Prostate gland (tissue), 2 donors: ENCODE data around the gene NOS1AP. TPM values are rescaled to one million over a fixed set of nuclear protein-coding genes. Genes with fewer than 3 reads are reported as not detected.

ENCODE experiments used
- DNase-seq: peaks from one replicate; pipeline ENCODE4 v3.0.0-alpha.2; 2019; ENCODE audit warnings: low spot score
- H3K27ac ChIP-seq, 2 donors: fragments of 200-600 bp; sonication (generic); 2 replicates each; pipeline ENCODE4 v1.5.1; 2017 to 2019
- H3K27me3 ChIP-seq: fragments of 200-600 bp; sonication (generic); replicated peaks from 2 replicates; pipeline ENCODE4 v1.5.1; 2019; ENCODE audit not compliant: insufficient read depth
- H3K36me3 ChIP-seq, 2 donors: fragments of 200-600 bp; sonication (generic); 1 replicate in 1 of 2; 2 replicates in 1 of 2; pipeline versions ENCODE4 v1.5.1 to v1.8.1; 2017 to 2019
- H3K4me1 ChIP-seq: fragments of 200-600 bp; sonication (generic); replicated peaks from 2 replicates; pipeline ENCODE4 v1.5.1; 2019
- H3K4me3 ChIP-seq, 2 donors: fragments of 200-600 bp; sonication (generic); 2 replicates each; pipeline ENCODE4 v1.5.1; 2017 to 2019
- H3K9me3 ChIP-seq: fragments of 200-600 bp; sonication (generic); 2 replicates; pipeline ENCODE4 v1.5.1; 2017
- POLR2A ChIP-seq: fragments of 450-650 bp; IDR thresholded peaks from one replicate; pipeline ENCODE4 v1.6.1; 2016; ENCODE audit warnings: antibody characterized with exemption, mild to moderate bottlenecking
- POLR2AphosphoS5 ChIP-seq: sonication (generic); formaldehyde crosslinking; IDR thresholded peaks from one replicate; pipeline ENCODE4 v1.6.1; 2017; ENCODE audit warnings: antibody characterized with exemption
- WGBS: methylation state at CpG from one replicate; pipeline ENCODE4 v1.1.5; 2018; 5-methylcytosine and 5-hydroxymethylcytosine counted together
- intact Hi-C: fragments of 100-400 bp; cut with DNase I; formaldehyde crosslinking; loops from one replicate; pipeline ENCODE4 v1.14.2; 2022
- total RNA-seq, 2 donors: library from RNA; depleted of rRNA; stranded (reverse); fragments of >200 nt; gene quantifications; one replicate each; pipeline ENCODE4 v1.1.0, GENCODE V29; 2016
- TF ChIP-seq, protein P1 (sequence below), 4 experiments: fragments of 200-600 bp in 2 of 4; fragments of 450-650 bp in 2 of 4; sonication (generic) in 2 of 4; IDR thresholded peaks; 1 replicate in 3 of 4; 2 replicates in 1 of 4; pipeline ENCODE4 v1.5.1; 2016 to 2019; ENCODE audit warnings: antibody characterized with exemption in 4 of 4, mild to moderate bottlenecking in 2 of 4, moderate library complexity in 2 of 4

The NOS1AP gene
- total RNA-seq, 2 donors from 2014 or later, result 9.9 to 11.0 TPM

DNA sequence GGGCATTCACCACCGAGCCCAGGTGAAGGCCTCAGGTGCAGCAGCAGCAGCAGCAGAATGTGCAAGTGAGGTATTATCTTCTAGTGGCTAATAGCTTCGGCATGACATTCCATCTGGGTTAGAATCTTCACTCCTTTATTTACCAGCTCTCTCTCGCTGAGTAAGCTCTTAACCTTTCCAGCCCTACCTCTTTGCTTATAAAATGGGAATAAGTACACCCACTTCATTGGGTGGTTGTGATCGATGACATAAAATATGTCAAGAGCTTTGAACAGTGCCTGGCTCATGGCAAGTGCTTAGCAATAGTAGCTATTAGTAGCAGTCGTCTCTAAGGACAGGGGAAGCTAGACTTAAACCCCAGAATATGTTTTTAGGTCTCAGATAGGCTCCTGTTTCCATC is 149.5 kb downstream of the NOS1AP start:
- Histone ChIP-seq H3K9me3 (no peaks in the 10 kb centered on the region), H3K4me1 (peaks cover 6% of the 10 kb centered on the region), H3K27ac (no peak overlapping the region), H3K36me3 (no peaks in the 10 kb centered on the region), H3K27me3 (no peaks in the 10 kb centered on the region), H3K4me3 (no peak overlapping the region)
- intact Hi-C loops, result loop anchor here (10.0 kb wide), 1 partner anchor 176 kb away; no protein-coding TSS in a partner anchor
- 48% methylated on average over 5 of the region's 5 CpGs for WGBS
- DNase-seq, result no peak
- TF ChIP-seq, protein P1, sequence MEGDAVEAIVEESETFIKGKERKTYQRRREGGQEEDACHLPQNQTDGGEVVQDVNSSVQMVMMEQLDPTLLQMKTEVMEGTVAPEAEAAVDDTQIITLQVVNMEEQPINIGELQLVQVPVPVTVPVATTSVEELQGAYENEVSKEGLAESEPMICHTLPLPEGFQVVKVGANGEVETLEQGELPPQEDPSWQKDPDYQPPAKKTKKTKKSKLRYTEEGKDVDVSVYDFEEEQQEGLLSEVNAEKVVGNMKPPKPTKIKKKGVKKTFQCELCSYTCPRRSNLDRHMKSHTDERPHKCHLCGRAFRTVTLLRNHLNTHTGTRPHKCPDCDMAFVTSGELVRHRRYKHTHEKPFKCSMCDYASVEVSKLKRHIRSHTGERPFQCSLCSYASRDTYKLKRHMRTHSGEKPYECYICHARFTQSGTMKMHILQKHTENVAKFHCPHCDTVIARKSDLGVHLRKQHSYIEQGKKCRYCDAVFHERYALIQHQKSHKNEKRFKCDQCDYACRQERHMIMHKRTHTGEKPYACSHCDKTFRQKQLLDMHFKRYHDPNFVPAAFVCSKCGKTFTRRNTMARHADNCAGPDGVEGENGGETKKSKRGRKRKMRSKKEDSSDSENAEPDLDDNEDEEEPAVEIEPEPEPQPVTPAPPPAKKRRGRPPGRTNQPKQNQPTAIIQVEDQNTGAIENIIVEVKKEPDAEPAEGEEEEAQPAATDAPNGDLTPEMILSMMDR (IDR thresholded peaks at IDR 0.05), result no peak
- TF ChIP-seq POLR2A, result no peak
- no peak for TF ChIP-seq POLR2AphosphoS5

- Histone ChIP-seq H3K4me1 (peaks cover 6% of the 10 kb centered on the region), H3K27ac (no peak overlapping the region), H3K9me3 (no peaks in the 10 kb centered on the region), H3K27me3 (no peaks in the 10 kb centered on the region), H3K36me3 (no peaks in the 10 kb centered on the region), H3K4me3 (no peak overlapping the region)
- DNase-seq, result no peak
- intact Hi-C loops, result loop anchor here (10.0 kb wide), 1 partner anchor 175 kb away; no protein-coding TSS in a partner anchor
- WGBS, result 62% methylated on average over 1 of the region's 1 CpG
- no peak for TF ChIP-seq POLR2A
- TF ChIP-seq, protein P1 (IDR thresholded peaks at IDR 0.05), result no peak
- no peak for TF ChIP-seq POLR2AphosphoS5
Measured at GRCh38 chr1:162219461-162219860, 150.0 kb downstream of the NOS1AP start.

GRCh38 chr1:162220009-162220539 is 150.6 kb downstream of the NOS1AP start:
- no peak for DNase-seq
- WGBS, result 95% methylated on average over 6 of the region's 6 CpGs

DNA sequence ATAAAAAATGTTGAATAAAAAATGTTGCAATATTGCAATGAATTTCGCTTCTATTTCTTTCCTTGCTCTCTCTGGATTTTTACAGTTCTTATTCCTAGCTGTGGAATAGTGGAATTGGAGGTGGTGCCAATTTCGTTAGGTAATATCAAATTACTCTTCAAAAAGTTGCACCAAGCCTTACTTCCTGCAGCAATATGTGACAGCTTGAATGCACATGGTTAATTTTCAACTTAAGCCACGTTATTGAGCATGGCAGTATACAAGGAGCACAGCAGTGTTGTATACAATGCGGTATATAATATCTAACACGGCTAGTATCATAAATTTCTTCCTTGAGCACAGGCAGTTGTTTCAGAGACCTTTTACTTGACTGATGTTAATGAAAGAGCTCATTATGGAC is 152.5 kb downstream of the NOS1AP start:
- Histone ChIP-seq H3K36me3 (no peaks in the 10 kb centered on the region), H3K27ac (no peak overlapping the region), H3K27me3 (no peaks in the 10 kb centered on the region), H3K4me3 (no peak overlapping the region), H3K4me1 (peaks cover 6% of the 10 kb centered on the region), H3K9me3 (no peaks in the 10 kb centered on the region)
- intact Hi-C loops, result no loop called here
- no peak for DNase-seq
- WGBS, result 62% methylated on average over 5 of the region's 5 CpGs
- TF ChIP-seq, protein P1 (IDR thresholded peaks at IDR 0.05), result no peak
- TF ChIP-seq POLR2A (no peak), POLR2AphosphoS5 (no peak)

More at GRCh38 chr1:162220009-162220539, 150.6 kb downstream of the NOS1AP start:
- peaks cover 6% of the 10 kb centered on the region for H3K4me1 ChIP-seq
- H3K9me3 ChIP-seq, result no peaks in the 10 kb centered on the region
- H3K36me3 ChIP-seq, result no peaks in the 10 kb centered on the region
- H3K4me3 ChIP-seq, result no peak overlapping the region
- intact Hi-C loops, result no loop called here
- H3K27ac ChIP-seq, result no peak overlapping the region
- H3K27me3 ChIP-seq, result no peaks in the 10 kb centered on the region
- TF ChIP-seq POLR2AphosphoS5, result no peak
- TF ChIP-seq, protein P1 (IDR thresholded peaks at IDR 0.05), result no peak
- TF ChIP-seq POLR2A, result no peak

DNA sequence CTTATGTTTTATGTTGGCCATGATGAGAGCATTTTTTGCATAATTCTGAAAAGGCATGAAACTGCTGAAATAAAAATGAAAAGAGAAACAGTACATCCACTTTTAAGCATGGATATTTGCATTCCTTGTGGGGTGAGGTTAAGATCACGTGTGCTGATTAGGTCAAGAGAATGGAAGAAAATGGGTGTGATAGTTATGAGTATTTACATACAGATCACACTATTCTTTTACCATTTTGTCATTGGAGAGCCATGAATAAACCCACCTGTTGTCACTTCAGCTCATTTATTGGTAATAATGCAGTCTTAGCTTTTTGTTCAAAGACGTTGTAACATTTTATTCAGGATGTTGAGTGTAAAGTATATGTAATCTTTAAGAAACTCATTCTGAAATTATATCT is 153.2 kb downstream of the NOS1AP start:
- TF ChIP-seq POLR2A (no peak), POLR2AphosphoS5 (no peak)
- TF ChIP-seq, protein P1 (IDR thresholded peaks at IDR 0.05), result no peak
- peaks cover 6% of the 10 kb centered on the region for H3K4me1 ChIP-seq
- no peaks in the 10 kb centered on the region for H3K36me3 ChIP-seq
- WGBS, result 46% methylated on average over 2 of the region's 2 CpGs
- no peak overlapping the region for H3K27ac ChIP-seq
- intact Hi-C loops, result no loop called here
- no peaks in the 10 kb centered on the region for H3K9me3 ChIP-seq
- H3K27me3 ChIP-seq, result no peaks in the 10 kb centered on the region
- H3K4me3 ChIP-seq, result no peak overlapping the region
- no peak for DNase-seq
